ACC112 (cell line): ENCODE results near the gene PALLD.

Source experiments
- H2AFZ ChIP-seq: fragments of 200-600 bp; sonication (generic); one replicate; pipeline ENCODE4 v1.6.0; 2017; ENCODE audit warnings: antibody characterized with exemption, low read length; ENCODE audit not compliant: unreplicated experiment
- H3K27ac ChIP-seq: fragments of 200-600 bp; sonication (generic); 2 replicates; pipeline ENCODE4 v1.5.1; 2014; ENCODE audit warnings: low read depth, mild to moderate bottlenecking, antibody characterized with exemption, low read length, moderate library complexity
- H3K27me3 ChIP-seq: fragments of 200-600 bp; sonication (generic); 2 replicates; pipeline ENCODE4 v1.6.1; 2014; ENCODE audit warnings: mild to moderate bottlenecking, antibody characterized with exemption, low read length, moderate library complexity, mixed read lengths; ENCODE audit not compliant: insufficient read depth
- H3K36me3 ChIP-seq: fragments of 200-600 bp; sonication (generic); 2 replicates; pipeline ENCODE4 v1.6.1; 2016; ENCODE audit warnings: mild to moderate bottlenecking, antibody characterized with exemption, low read length, moderate library complexity, mixed read lengths; ENCODE audit not compliant: insufficient read depth
- H3K4me1 ChIP-seq: fragments of 200-600 bp; sonication (generic); one replicate; pipeline ENCODE4 v1.6.1; 2016; ENCODE audit warnings: low read length, mixed read lengths; ENCODE audit not compliant: insufficient read depth, unreplicated experiment, control insufficient read depth
- H3K4me3 ChIP-seq: fragments of 200-600 bp; sonication (generic); 2 replicates; pipeline ENCODE4 v1.5.1; 2014; ENCODE audit warnings: mild to moderate bottlenecking, low read depth, low read length
- H3K79me2 ChIP-seq: fragments of 200-600 bp; sonication (generic); one replicate; pipeline ENCODE4 v1.6.0; 2016; ENCODE audit warnings: low read length; ENCODE audit not compliant: control insufficient read depth, unreplicated experiment, insufficient read depth

The PALLD gene

GRCh38 chr4:168621806-168622589 is 125.1 kb downstream of the PALLD start:
- H3K79me2 ChIP-seq, result no peaks in the 10 kb centered on the region
- peak overlapping the region; percentile 49 for H3K27ac ChIP-seq
- H3K4me3 ChIP-seq, result no peak overlapping the region
- peak overlapping the region; percentile 19 for H2AFZ ChIP-seq
- no peaks in the 10 kb centered on the region for H3K27me3 ChIP-seq
- peaks cover 33% of the 10 kb centered on the region for H3K4me1 ChIP-seq
- H3K36me3 ChIP-seq, result no peaks in the 10 kb centered on the region

- Histone ChIP-seq H3K27ac (peak overlapping the region; percentile 49), H3K4me1 (peaks cover 33% of the 10 kb centered on the region), H3K79me2 (no peaks in the 10 kb centered on the region), H3K4me3 (no peak overlapping the region), H3K27me3 (no peaks in the 10 kb centered on the region), H2AFZ (peak overlapping the region; percentile 19), H3K36me3 (no peaks in the 10 kb centered on the region)
These were observed 125.7 kb downstream of the PALLD start for GRCh38 chr4:168622600-168622999.

- no peak overlapping the region for H2AFZ ChIP-seq
- H3K4me1 ChIP-seq, result peaks cover 33% of the 10 kb centered on the region
- H3K27ac ChIP-seq, result peak overlapping the region; percentile 49; the same call in 1 of the 2 replicates
- no peaks in the 10 kb centered on the region for H3K79me2 ChIP-seq
- no peaks in the 10 kb centered on the region for H3K36me3 ChIP-seq
- H3K27me3 ChIP-seq, result no peaks in the 10 kb centered on the region
- H3K4me3 ChIP-seq, result no peak overlapping the region
These were observed 126.2 kb downstream of the PALLD start for GRCh38 chr4:168623011-168623410.

GRCh38 chr4:168623484-168623883 is 126.6 kb downstream of the PALLD start:
- Histone ChIP-seq H3K79me2 (no peaks in the 10 kb centered on the region), H2AFZ (no peak overlapping the region), H3K27ac (no peak overlapping the region), H3K27me3 (no peaks in the 10 kb centered on the region), H3K4me1 (peaks cover 30% of the 10 kb centered on the region), H3K36me3 (no peaks in the 10 kb centered on the region), H3K4me3 (no peak overlapping the region)

- Histone ChIP-seq H3K36me3 (no peaks in the 10 kb centered on the region), H3K79me2 (peaks cover 8% of the 10 kb centered on the region), H3K27ac (no peak overlapping the region), H3K4me3 (no peak overlapping the region), H3K4me1 (peaks cover 22% of the 10 kb centered on the region), H2AFZ (no peak overlapping the region), H3K27me3 (no peaks in the 10 kb centered on the region)
These were observed 131.4 kb downstream of the PALLD start for GRCh38 chr4:168628251-168628650.

GRCh38 chr4:168629566-168629965 is 132.7 kb downstream of the PALLD start:
- Histone ChIP-seq H2AFZ (no peak overlapping the region), H3K4me3 (no peak overlapping the region), H3K4me1 (peaks cover 34% of the 10 kb centered on the region), H3K27me3 (no peaks in the 10 kb centered on the region), H3K27ac (no peak overlapping the region), H3K36me3 (no peaks in the 10 kb centered on the region), H3K79me2 (peaks cover 10% of the 10 kb centered on the region)

GRCh38 chr4:168630445-168631187 is 133.8 kb downstream of the PALLD start:
- peaks cover 14% of the 10 kb centered on the region for H3K79me2 ChIP-seq
- peak overlapping the region; percentile 81 for H3K4me3 ChIP-seq
- no peaks in the 10 kb centered on the region for H3K27me3 ChIP-seq
- H3K4me1 ChIP-seq, result peaks cover 45% of the 10 kb centered on the region
- H3K27ac ChIP-seq, result peak overlapping the region; percentile 71
- H2AFZ ChIP-seq, result peak overlapping the region; percentile 96
- H3K36me3 ChIP-seq, result no peaks in the 10 kb centered on the region

- H3K79me2 ChIP-seq, result peaks cover 16% of the 10 kb centered on the region
- H2AFZ ChIP-seq, result peak overlapping the region; percentile 96
- H3K4me1 ChIP-seq, result peaks cover 54% of the 10 kb centered on the region
- no peaks in the 10 kb centered on the region for H3K27me3 ChIP-seq
- no peaks in the 10 kb centered on the region for H3K36me3 ChIP-seq
- peak overlapping the region; percentile 81 for H3K4me3 ChIP-seq
- peak overlapping the region; percentile 71 for H3K27ac ChIP-seq
These were observed 134.7 kb downstream of the PALLD start for GRCh38 chr4:168631241-168632162.

- peaks cover 62% of the 10 kb centered on the region for H3K4me1 ChIP-seq
- peak overlapping the region; percentile 96 for H2AFZ ChIP-seq
- H3K4me3 ChIP-seq, result peak overlapping the region; percentile 81
- H3K27ac ChIP-seq, result peak overlapping the region; percentile 71; the same call in 1 of the 2 replicates
- H3K27me3 ChIP-seq, result no peaks in the 10 kb centered on the region
- H3K79me2 ChIP-seq, result peaks cover 16% of the 10 kb centered on the region
- no peaks in the 10 kb centered on the region for H3K36me3 ChIP-seq
These were observed 135.5 kb downstream of the PALLD start for GRCh38 chr4:168632301-168632725.

GRCh38 chr4:168633064-168633463 is 136.2 kb downstream of the PALLD start:
- H3K79me2 ChIP-seq, result peaks cover 16% of the 10 kb centered on the region
- peaks cover 69% of the 10 kb centered on the region for H3K4me1 ChIP-seq
- H3K27ac ChIP-seq, result no peak overlapping the region
- H2AFZ ChIP-seq, result no peak overlapping the region
- no peaks in the 10 kb centered on the region for H3K36me3 ChIP-seq
- H3K4me3 ChIP-seq, result peak overlapping the region; percentile 81
- no peaks in the 10 kb centered on the region for H3K27me3 ChIP-seq
